ENCODE data around the gene ENTR1.

The ENTR1 gene

DNA sequence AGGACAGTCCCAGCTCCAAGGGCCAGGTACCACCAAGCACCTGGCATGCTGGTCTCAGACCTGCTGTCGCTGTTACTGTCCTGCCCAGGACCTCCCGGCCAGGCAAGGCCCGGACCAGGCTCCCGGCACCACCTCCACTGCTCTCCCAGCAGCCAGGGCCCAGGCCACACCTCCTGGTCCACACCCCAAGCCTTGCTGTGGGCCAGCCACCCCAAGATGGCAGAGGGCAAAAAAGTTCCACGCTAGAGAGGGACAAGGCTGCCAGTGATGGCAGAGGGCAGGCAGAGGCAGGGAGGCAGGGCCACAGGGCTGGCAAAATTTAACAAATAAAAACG is 48.0 kb downstream of the ENTR1 start:
- Histone ChIP-seq H3K4me1 (peaks cover 45 to 71% (median 56%) of the 10 kb centered on the region in 10 experiments), H3K9ac (peak overlapping the region in 8 of 11 experiments; percentile 6 to 98 (median 73); a peak in 13 of 22 replicates), H3K4me3 (peak overlapping the region in 2 of 10 experiments; percentile 86 to 99; a peak in 2 of 20 replicates), H3K36me3 (peaks cover 7 to 70% (median 35%) of the 10 kb centered on the region in 11 experiments; a peak in 21 of 22 replicates), H3K27ac (0 out of 22 replicates have a peak overlapping the region, but pooled peaks of 1 of the 11 experiments have one; percentile 16), H3K27me3 (no peaks in the 10 kb centered on the region), H3K4me2 (peak overlapping the region; percentile 41 to 88 (median 66)), H3K9me3 (replicated peaks in 1 of 11) (no peaks in the 10 kb centered on the region), H4K20me1 (peaks cover 10 to 92% (median 67%) of the 10 kb centered on the region in 11 experiments; a peak in 20 of 22 replicates)
- TF ChIP-seq Cebpa-rat (IDR thresholded peaks at IDR 0.05): no peak

- Histone ChIP-seq H3K9me3 (replicated peaks in 1 of 11) (no peaks in the 10 kb centered on the region), H3K27me3 (no peaks in the 10 kb centered on the region), H4K20me1 (peaks cover 10 to 92% (median 69%) of the 10 kb centered on the region in 11 experiments; a peak in 20 of 22 replicates), H3K36me3 (peaks cover 8 to 70% (median 35%) of the 10 kb centered on the region in 11 experiments; a peak in 21 of 22 replicates), H3K4me1 (peaks cover 43 to 66% (median 52%) of the 10 kb centered on the region in 10 experiments), H3K4me2 (peak overlapping the region in 10 of 11 experiments; percentile 41 to 88 (median 68); a peak in 15 of 22 replicates), H3K9ac (peak overlapping the region in 9 of 11 experiments; percentile 1 to 98 (median 50); a peak in 15 of 22 replicates), H3K4me3 (no peak overlapping the region), H3K27ac (peak overlapping the region in 2 of 11 experiments; percentile 16 to 22; a peak in 2 of 22 replicates)
- TF ChIP-seq Cebpa-rat (IDR thresholded peaks at IDR 0.05): no peak
These were observed 48.5 kb downstream of the ENTR1 start for GRCh38 chr9:136361754-136362449.

DNA sequence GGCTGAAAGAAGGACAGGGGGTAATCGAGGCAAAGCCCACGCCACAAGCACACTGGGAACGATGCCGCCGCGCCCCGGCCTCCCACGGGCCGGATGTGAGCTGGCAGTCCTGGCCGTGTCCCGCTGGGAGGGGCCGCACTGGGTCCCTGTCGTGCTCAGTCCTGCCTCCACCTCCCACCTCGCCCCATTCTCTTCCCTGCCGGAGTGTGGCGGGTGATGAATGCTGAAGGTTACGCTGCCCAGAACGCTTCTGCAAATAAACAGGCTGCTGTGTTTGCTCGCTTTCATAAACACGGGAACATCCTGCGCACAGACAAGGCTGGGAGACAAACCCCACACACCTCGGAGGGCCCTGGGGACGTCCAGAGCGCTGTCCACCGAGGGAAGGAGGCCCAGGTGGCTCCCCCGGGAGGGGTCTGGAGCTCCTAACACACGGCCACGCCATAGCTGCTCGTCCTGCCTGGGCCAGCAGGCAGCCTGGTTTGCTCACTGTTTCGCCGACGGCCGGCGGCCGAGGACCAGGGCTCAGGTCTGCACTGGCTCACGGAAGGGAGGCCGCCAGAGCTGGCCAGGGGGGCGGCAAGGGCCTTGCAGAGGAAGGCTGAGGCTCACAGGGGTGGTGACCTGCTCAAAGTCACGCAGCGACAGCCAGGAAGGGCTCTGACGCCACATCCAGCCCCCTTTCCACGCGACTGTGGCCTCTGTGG is 49.2 kb downstream of the ENTR1 start:
- H3K4me1 ChIP-seq: peaks cover 36 to 59% (median 45%) of the 10 kb centered on the region in 10 experiments

GRCh38 chr9:136359774-136360718 is 50.4 kb downstream of the ENTR1 start:
- TF ChIP-seq Cebpa-rat (IDR thresholded peaks at IDR 0.05): no peak
- Histone ChIP-seq H3K9ac (peak overlapping the region in 4 of 11 experiments; percentile 1 to 36 (median 18); a peak in 2 of 22 replicates), H3K27ac (no peak overlapping the region; a peak in 1 of 22 replicates), H3K36me3 (peaks cover 12 to 71% (median 46%) of the 10 kb centered on the region in 11 experiments; a peak in 20 of 22 replicates), H3K4me2 (0 out of 22 replicates have a peak overlapping the region, but pooled peaks of 1 of the 11 experiments have one; percentile 10), H4K20me1 (peaks cover 10 to 87% (median 74%) of the 10 kb centered on the region in 11 experiments; a peak in 20 of 22 replicates), H3K27me3 (no peaks in the 10 kb centered on the region), H3K9me3 (replicated peaks in 1 of 11) (no peaks in the 10 kb centered on the region), H3K4me3 (no peak overlapping the region), H3K4me1 (peaks cover 25 to 47% (median 34%) of the 10 kb centered on the region in 10 experiments)

More for the DNA sequence above, 49.2 kb downstream of the ENTR1 start:
- H3K9me3 ChIP-seq (replicated peaks in 1 of 11): no peaks in the 10 kb centered on the region
- peak overlapping the region in 2 of 11 experiments; percentile 16 to 22; a peak in 1 of 22 replicates for H3K27ac ChIP-seq
- H3K4me2 ChIP-seq: no peak overlapping the region
- H4K20me1 ChIP-seq: peaks cover 10 to 92% (median 75%) of the 10 kb centered on the region in 11 experiments; a peak in 20 of 22 replicates
- H3K27me3 ChIP-seq: no peaks in the 10 kb centered on the region
- peaks cover 8 to 70% (median 39%) of the 10 kb centered on the region in 11 experiments; a peak in 20 of 22 replicates for H3K36me3 ChIP-seq
- no peak overlapping the region for H3K4me3 ChIP-seq
- no peak for TF ChIP-seq Cebpa-rat (IDR thresholded peaks at IDR 0.05)
- peak overlapping the region in 7 of 11 experiments; percentile 6 to 98 (median 96); a peak in 7 of 22 replicates for H3K9ac ChIP-seq

- H3K27ac ChIP-seq: no peak overlapping the region
- no peak overlapping the region for H3K4me3 ChIP-seq
- peaks cover 12 to 66% (median 45%) of the 10 kb centered on the region in 11 experiments; a peak in 20 of 22 replicates for H3K36me3 ChIP-seq
- TF ChIP-seq Cebpa-rat (IDR thresholded peaks at IDR 0.05): no peak
- no peaks in the 10 kb centered on the region for H3K9me3 ChIP-seq (replicated peaks in 1 of 11)
- 0 out of 22 replicates have a peak overlapping the region, but pooled peaks of 1 of the 11 experiments have one; percentile 7 for H3K4me2 ChIP-seq
- H3K9ac ChIP-seq: peak overlapping the region in 1 of 11 experiments; percentile 4; a peak in 1 of 22 replicates
- H3K27me3 ChIP-seq: no peaks in the 10 kb centered on the region
- peaks cover under 1 to 86% (median 74%) of the 10 kb centered on the region in 11 experiments; a peak in 20 of 22 replicates for H4K20me1 ChIP-seq
- peaks cover 13 to 40% (median 25%) of the 10 kb centered on the region in 10 experiments for H3K4me1 ChIP-seq
These were observed 51.5 kb downstream of the ENTR1 start for GRCh38 chr9:136358888-136359287.

DNA sequence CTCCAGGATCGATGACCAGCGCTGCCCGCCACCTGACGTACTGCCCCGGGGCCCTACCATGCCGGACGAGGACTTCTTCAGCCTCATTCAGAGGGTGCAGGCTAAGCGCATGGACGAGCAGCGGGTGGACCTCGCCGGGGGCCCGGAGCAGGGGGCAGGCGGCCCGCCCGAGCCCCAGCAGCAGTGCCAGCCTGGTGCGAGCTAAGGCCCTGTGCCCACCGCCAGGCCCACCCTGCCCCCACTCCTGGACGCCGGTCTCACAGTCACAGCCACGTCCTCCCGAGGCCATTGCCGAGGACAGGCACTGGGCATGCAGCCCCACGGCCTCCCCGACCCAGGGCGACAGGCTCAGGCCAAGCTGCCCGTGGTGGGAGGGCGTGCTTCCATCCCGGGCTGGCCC is 52.4 kb downstream of the ENTR1 start:
- Histone ChIP-seq H3K27ac (no peak overlapping the region), H4K20me1 (peaks cover 0 to 94% (median 82%) of the 10 kb centered on the region in 11 experiments; a peak in 19 of 22 replicates), H3K4me3 (no peak overlapping the region), H3K9ac (peak overlapping the region in 1 of 11 experiments; percentile 9; a peak in 1 of 22 replicates), H3K4me2 (no peak overlapping the region), H3K36me3 (peaks cover 12 to 66% (median 45%) of the 10 kb centered on the region in 11 experiments; a peak in 20 of 22 replicates), H3K9me3 (replicated peaks in 1 of 11) (no peaks in the 10 kb centered on the region), H3K4me1 (peaks cover 12 to 46% (median 23%) of the 10 kb centered on the region in 10 experiments; a peak in 18 of 20 replicates), H3K27me3 (no peaks in the 10 kb centered on the region)
- TF ChIP-seq Cebpa-rat (IDR thresholded peaks at IDR 0.05): no peak

DNA sequence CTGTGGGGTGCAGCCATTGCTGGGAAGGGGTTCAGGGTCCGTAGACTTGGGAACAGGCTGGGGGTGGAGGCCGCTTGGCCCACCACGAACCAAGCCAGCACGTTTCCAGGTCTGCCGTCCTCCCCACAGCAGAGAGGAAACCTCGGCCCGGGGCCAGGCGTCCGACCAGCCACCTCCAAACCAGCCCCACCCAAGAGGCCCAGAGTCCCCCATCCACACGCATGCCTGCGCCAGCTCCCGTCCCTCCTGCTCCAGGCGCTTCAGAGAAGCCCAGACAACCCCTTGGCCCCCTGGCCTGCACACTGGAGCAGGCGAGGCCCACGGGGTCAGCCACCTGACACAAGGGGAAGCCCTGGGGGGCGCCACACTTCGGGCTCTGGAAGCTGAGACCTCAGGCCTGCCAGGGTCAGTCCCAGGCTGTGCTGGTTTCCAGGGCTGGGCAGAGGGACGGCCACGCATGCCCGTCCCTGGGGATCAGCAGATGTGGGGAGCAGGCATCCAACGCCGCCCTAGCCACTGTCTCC is 53.1 kb downstream of the ENTR1 start:
- Histone ChIP-seq H3K36me3 (peaks cover 12 to 64% (median 43%) of the 10 kb centered on the region in 11 experiments; a peak in 20 of 22 replicates), H3K9ac (peak overlapping the region in 2 of 11 experiments; percentile 8 to 15; a peak in 1 of 22 replicates), H3K27ac (peak overlapping the region in 1 of 11 experiments; percentile 15; a peak in 3 of 22 replicates), H3K27me3 (no peaks in the 10 kb centered on the region), H3K9me3 (replicated peaks in 1 of 11) (no peaks in the 10 kb centered on the region), H4K20me1 (peaks cover 0 to 95% (median 83%) of the 10 kb centered on the region in 11 experiments; a peak in 19 of 22 replicates), H3K4me3 (no peak overlapping the region), H3K4me2 (no peak overlapping the region), H3K4me1 (peaks cover 5 to 46% (median 18%) of the 10 kb centered on the region in 10 experiments; a peak in 17 of 20 replicates)
- no peak for TF ChIP-seq Cebpa-rat (IDR thresholded peaks at IDR 0.05)
